ENCODE measurements around the gene TFDP2.

GRCh38 chr3:141934354-141934753 lies 215.0 kb downstream of the TFDP2 start:
- TF ChIP-seq POLR2A (IDR thresholded peaks at IDR 0.05; ENCODE audit: low read depth) (no peak), POLR2AphosphoS5 (IDR thresholded peaks at IDR 0.05) (no peak), EP300 (IDR thresholded peaks at IDR 0.05) (no peak)
- TF ChIP-seq, protein P1, sequence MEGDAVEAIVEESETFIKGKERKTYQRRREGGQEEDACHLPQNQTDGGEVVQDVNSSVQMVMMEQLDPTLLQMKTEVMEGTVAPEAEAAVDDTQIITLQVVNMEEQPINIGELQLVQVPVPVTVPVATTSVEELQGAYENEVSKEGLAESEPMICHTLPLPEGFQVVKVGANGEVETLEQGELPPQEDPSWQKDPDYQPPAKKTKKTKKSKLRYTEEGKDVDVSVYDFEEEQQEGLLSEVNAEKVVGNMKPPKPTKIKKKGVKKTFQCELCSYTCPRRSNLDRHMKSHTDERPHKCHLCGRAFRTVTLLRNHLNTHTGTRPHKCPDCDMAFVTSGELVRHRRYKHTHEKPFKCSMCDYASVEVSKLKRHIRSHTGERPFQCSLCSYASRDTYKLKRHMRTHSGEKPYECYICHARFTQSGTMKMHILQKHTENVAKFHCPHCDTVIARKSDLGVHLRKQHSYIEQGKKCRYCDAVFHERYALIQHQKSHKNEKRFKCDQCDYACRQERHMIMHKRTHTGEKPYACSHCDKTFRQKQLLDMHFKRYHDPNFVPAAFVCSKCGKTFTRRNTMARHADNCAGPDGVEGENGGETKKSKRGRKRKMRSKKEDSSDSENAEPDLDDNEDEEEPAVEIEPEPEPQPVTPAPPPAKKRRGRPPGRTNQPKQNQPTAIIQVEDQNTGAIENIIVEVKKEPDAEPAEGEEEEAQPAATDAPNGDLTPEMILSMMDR (IDR thresholded peaks at IDR 0.05): no peak

Data from esophagus muscularis mucosa (tissue), 4 donors.